GM15510 (cell line): ENCODE results near the gene BRMS1L.

Source experiments
- POLR2A ChIP-seq: IDR thresholded peaks from 3 replicates; pipeline ENCODE4 v1.6.1; 2011; ENCODE audit warnings: borderline replicate concordance; ENCODE audit not compliant: insufficient read length; ENCODE audit errors: extremely low read depth

Gene BRMS1L

DNA sequence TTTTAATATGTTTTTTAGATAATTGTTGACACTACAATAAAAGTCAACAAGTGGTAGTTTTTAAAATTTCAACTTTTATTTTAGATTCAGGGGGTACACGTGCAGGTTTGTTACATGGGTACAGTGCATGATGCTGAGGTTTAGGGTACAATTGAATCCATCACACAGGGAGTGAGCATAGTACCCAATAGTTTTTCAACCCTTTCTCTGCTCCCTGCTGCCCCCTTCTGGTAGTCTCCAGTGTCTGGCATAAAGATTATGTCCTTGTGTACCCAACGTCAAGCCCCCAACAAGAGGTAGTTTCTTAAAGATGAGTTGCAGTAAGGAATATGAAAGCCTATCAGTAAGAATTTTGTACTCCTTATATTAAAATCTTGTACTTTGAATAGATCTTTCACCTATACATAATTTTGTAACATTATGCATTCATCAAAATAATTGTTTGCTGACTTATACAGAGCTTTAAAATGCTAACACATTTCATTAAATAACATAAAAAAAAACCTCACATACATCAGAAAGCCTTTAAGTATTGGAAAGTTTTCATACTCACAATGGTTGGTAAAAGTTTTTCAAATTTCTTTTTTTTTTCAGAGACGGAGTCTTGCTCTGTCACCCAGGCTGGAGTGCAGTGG lies 11.7 kb upstream of the BRMS1L start:
- no peak for TF ChIP-seq POLR2A

DNA sequence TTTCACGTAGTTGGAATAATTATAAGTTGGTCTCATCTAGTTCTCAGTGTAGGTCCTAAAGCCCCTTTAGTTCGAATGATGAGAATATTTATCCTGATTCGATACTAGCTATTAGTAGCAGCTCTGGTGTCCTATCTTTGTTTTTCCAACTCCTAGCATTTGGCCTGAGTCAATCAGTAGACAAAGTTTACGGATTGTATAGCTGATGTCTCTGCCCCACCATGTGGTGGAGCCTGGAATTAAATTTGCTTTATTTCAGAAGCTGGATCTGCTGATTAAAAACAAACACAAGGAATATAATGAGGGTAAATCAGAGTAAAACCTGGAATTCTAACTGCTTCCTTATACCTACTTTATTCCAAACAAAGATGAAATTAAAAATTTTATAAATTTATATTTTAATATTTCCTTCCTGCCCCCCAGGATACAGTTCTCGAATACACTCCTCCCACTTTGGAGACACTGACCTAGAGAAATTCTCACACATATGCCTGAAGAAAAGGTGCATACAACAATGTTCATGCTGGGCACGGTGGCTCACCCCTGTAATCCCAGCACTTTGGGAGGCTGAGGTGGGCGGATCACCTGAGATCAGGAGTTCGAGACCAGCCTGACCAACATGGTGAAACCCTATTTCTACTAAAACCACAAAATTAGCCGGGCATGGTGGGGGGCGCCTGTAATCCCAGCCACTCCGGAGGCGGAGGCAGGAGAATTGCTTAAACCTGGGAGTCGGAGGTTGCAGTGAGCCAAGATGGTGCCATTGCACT lies 7.6 kb upstream of the BRMS1L start:
- TF ChIP-seq POLR2A = no peak

DNA sequence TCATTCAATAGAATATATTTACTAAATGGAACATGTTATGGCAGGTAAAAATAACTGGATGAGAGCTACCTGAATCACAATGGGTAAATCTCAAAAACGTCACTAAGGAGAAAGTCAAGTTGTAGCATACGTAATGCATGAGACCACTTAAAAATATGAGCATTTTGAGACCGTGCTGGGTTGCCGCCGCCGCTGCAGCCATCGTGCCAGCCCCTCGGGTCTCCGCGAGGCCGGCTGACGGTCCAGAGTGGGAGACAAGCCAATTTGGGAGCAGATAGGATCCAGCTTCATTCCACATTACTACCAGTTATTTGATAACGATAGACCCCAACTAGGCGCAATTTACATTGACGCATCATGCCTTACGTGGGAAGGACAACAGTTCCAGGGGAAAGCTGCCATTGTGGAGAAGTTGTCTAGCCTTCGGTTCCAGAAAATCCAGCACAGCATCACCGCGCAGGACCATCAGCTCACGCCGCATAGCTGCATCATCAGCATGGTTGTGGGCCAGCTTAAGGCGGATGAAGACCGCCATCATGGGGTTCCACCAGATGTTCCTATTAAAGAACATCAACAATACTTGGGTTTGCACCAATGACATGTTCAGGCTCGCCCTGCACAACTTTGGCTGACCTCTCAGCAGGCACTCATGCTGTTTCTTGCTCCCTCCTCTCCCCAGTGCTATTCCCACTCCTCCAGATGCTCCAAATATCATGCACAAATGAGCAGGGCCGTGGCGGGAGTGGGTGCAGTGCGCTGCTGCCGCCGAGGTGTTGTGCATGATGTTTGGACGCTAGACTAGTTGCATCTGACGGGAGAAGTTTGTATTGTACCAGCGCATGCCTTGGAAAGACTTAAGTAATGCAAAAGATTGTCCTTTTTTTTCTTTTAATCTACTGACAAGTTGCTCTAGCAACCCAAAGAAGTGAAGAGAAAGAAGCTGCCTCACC lies 6.3 kb upstream of the BRMS1L start:
- TF ChIP-seq POLR2A = no peak

DNA sequence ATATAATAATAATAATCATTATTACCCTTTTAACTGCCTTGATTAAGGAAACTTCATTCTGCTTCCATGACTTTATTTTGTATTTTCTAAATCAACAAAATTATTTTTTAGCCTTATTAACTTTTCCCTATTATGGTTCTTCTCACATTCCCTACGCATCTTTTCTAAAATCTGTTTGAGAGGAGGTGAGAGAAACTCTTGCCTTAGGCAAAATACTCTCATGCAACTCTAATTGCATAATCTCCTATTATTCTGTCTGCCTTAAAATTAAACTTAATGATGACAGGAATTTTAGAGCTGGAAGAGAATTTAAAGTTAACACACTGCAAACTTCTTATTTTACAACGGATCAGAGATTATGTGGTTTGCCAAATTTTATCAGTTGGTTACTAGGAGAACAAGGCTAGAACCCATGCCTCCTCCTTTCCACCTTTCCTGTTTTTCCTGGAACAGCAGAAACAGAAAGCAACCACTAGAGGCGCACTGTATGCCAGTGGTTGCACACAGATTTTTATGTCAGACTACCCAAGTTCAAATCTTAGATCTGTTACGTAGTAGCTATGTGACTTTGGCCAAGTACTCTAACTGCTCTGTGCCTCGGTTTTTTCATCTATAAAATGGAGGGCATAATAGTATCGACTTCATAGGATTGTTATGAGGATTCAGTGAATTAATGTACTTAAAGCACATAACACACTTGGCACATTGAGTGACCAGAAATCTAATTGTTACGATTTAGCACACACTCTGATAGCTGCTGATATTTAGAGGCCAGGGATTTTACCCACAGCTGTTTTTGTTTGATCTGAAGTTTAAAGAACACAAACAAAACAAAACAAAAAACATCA lies 4.3 kb upstream of the BRMS1L start:
- no peak for TF ChIP-seq POLR2A

DNA sequence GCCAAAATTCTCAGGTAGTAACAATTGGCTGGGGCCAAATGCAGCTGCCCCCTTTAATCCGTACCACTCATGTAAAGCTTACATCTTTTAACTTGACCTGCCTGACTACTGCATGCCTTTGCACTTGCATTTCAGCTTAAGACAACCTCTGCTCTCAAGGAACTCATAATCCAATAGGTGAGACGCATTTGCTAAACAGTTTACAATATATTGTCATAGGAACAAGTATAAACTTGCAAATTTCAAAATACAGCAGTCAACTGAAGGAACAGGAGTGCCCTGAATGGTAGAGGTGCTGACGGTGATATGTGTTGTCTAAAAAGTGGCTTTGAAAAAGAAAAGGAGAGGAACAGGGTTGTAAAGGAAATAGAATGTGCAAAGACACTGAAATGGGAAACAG lies 3.6 kb upstream of the BRMS1L start:
- no peak for TF ChIP-seq POLR2A

DNA sequence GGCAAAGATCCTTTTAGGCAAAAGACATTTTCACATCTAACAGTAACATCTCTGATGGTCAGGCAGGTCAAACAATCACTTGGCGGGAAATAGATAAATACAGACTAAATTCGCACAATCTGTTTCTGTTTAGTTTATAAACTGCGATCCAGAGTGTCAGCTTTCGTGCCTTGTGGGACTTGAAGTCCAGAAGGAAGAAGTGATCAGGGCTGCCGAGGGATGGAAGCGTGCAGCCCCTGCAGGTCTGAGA lies 245 bp upstream of the BRMS1L start:
- no peak for TF ChIP-seq POLR2A

DNA sequence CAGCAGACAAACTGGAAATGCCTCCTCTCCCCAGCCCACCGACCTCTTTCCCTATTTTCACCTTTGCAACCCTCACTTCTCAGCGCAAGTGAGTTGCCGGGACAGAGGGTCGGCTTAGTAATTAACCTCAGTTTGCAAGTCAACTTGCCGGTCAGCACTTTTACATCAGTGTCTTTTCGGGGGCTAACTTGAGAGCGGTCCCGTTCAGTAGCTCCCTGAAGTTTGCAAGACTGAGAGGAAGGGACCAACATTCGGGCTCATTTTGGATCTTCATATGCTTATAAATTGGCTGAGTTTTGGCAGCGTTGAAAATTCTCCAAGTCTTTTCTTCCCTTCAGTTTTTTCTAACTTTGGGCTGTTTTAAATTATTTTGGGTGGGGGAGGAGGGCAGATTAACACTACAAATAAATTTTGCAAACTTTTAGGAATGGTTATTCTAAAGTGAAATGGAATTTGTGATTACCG lies 846 bp downstream of the BRMS1L start:
- TF ChIP-seq POLR2A = no peak

DNA sequence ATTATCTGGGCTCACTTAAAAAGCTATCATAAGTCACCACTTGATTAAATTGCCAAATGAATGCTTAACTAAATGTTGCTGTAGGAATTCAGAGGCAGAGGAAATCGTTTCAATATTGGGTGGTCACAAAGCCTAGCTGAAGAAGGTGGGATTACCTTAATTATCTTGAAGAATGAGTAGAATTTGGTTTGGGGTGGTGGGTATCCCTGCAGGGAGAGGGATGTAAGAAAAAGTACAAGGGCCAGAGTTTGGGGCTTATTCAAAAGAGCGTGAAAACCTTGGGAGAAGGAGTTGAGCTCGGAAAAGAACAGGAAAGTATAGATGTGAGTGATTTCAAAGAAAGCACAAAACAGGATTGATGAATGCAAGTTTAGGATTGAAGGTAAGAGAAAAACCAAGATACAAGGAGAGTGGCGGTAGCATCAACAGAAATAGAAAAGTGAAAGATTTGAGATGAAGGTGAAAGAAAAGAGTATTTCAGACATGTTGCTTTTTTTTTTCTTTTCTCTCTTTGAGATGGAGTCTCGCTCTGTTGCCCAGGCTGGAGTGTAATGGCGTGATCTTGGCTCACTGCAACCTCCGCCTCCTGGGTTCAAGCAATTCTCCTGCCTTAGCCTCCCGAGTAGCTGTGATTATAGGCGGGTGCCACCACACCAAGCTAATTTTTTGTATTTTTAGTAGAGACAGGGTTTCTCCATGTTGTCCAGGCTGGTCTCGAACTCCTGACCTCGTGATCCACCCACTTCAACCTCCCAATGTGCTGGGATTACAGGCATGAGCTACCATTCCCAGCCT lies 1.7 kb downstream of the BRMS1L start:
- TF ChIP-seq POLR2A = no peak

DNA sequence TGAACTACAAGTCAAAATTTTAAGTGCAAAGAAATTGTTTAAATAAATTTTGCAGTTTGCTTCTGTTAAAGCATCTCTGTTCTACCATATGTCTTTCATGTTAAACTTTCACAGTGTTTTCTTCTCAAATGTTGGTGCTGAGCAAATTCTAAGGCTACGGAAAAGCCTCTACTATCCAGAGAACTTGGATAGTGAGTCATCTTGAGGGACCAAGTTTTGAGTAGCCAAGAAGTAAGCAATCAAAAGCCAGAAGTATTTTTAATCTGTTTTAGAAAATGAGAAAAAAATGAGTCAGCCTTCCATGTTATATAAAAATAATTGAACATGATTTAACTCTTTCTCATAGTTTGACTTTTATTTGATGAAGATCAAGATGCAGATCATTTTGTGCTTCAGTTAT lies 3.3 kb downstream of the BRMS1L start:
- TF ChIP-seq POLR2A = no peak

DNA sequence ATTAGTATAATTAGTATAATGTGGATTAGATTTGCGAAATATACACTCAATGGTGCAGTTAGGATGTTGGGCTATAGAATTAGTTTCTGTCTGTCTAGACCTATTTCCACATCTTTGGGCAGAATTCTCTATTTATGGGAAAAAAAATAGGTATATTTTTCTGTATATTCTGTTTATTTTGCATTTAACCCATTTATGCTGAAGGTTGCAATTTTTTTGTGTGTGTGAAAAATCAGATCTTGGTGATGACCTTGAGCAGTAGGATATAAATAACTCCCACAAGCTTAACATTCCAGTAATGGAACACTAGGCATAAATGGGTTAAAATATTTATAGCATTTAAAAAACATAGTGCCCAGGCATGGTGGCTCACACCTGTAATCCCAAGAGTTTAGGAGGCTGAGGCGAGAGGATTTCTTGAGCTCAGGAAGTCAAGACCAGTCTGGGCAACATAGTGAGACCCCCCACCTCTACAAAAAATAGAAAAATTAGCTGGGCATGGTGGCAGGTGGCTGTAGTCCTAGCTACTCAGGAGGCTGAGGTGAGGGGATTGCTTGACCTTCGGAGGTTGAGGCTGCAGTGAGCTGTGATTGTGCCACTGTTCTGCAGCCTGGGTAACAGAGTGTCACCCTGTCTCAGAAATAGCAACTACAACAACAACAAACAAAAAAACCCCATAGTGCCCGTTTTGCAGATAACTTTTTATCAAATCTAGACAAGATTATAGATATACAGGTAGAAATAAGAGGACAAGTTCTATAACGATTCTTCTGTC lies 9.3 kb downstream of the BRMS1L start:
- TF ChIP-seq POLR2A = no peak

DNA sequence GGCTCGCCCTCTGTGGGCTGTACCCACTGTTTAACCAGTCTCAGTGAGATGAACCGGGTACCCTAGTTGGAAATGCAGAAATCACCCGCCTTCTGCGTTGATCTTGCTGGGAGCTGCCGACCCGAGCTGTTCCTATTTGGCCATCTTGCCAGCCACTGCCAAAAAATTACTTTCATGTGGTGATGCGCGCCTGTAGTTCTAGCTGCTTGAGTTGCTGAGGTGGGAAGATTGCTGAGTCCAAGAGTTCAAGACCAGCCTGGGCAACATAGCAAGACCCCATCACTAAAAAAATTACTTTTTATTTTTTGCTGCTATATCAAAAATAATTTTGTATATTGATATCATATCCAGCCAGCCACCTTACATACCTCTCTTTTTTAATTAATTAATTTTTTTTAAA lies 18.4 kb downstream of the BRMS1L start:
- no peak for TF ChIP-seq POLR2A

DNA sequence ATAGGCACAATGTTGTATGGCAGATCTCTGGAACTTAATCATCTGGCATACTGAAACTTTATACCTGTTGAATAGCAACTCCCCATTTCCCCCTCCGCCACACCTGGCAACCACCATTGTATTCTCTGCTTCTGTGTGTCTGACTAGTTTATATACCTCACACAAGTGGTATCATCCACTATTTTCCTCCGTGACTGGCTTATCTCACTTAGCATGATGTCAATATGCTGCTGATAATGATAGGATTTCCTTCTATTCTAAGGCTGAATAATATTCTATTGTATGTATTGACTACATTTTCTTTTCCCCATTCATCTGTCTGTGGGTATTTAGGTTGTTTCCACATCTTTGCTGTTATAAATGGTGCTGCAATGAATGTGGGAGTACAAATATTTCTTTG lies 21.5 kb downstream of the BRMS1L start:
- no peak for TF ChIP-seq POLR2A

DNA sequence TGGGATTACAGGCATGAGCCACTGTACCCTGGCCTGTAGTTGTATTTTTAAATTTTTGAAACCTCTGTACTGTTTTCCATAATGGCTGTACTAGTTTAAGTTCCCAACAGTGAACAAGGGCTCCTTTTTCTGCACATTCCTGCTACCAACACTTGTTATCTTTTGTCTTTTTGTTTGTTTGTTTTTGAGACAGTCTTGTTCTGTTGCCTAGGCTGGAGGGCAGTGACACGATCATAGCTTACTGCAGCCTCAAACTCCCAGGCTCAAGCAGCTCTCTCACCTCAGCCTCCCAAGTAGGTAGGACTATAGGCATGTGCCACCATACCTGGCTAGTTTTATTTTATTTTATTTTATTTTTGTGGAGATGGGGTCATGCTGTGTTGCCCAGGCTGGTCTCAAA lies 23.0 kb downstream of the BRMS1L start:
- TF ChIP-seq POLR2A = no peak
